ENCODE measurements around the gene SLITRK3. TPM values are rescaled to one million over a fixed set of nuclear protein-coding genes. Genes with fewer than 3 reads are reported as not detected.

Gene SLITRK3
- total RNA-seq, 1 donor from 2014 or later, result 0.79 TPM

GRCh38 chr3:165211721-165212120, 15.5 kb upstream of the SLITRK3 start:
- no peak overlapping the region for H3K27ac Mint-ChIP-seq
- no peaks in the 10 kb centered on the region for H4K20me1 ChIP-seq (ENCODE audit: low read depth)
- H3K4me3 ChIP-seq, result no peak overlapping the region
- H3K4me3 Mint-ChIP-seq, result no peak overlapping the region
- no peaks in the 10 kb centered on the region for H3K4me1 ChIP-seq
- H3K79me2 ChIP-seq (ENCODE audit: low read depth), result no peaks in the 10 kb centered on the region
- no peaks in the 10 kb centered on the region for H3K36me3 ChIP-seq
- H2AFZ ChIP-seq (replicated peaks), result no peak overlapping the region
- H3F3A ChIP-seq (ENCODE audit: low read depth), result no peaks in the 10 kb centered on the region
- no peaks in the 10 kb centered on the region for H3K9me3 ChIP-seq (ENCODE audit: low read depth)
- H3K36me3 Mint-ChIP-seq, result no peaks in the 10 kb centered on the region
- H3K27me3 ChIP-seq, result peaks cover 18% of the 10 kb centered on the region
- H3K27ac ChIP-seq, result no peak overlapping the region
- TF ChIP-seq, protein P1, sequence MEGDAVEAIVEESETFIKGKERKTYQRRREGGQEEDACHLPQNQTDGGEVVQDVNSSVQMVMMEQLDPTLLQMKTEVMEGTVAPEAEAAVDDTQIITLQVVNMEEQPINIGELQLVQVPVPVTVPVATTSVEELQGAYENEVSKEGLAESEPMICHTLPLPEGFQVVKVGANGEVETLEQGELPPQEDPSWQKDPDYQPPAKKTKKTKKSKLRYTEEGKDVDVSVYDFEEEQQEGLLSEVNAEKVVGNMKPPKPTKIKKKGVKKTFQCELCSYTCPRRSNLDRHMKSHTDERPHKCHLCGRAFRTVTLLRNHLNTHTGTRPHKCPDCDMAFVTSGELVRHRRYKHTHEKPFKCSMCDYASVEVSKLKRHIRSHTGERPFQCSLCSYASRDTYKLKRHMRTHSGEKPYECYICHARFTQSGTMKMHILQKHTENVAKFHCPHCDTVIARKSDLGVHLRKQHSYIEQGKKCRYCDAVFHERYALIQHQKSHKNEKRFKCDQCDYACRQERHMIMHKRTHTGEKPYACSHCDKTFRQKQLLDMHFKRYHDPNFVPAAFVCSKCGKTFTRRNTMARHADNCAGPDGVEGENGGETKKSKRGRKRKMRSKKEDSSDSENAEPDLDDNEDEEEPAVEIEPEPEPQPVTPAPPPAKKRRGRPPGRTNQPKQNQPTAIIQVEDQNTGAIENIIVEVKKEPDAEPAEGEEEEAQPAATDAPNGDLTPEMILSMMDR (IDR thresholded peaks at IDR 0.05), result no peak
- TF ChIP-seq EZH2phosphoT487 (IDR thresholded peaks at IDR 0.05) (no peak), EZH2 (IDR thresholded peaks at IDR 0.05) (no peak)
- peak; percentile 3 for DNase-seq (ENCODE audit: low spot score)
- H3K9ac ChIP-seq, result no peak overlapping the region
- H3K4me2 ChIP-seq, result no peak overlapping the region
- no peaks in the 10 kb centered on the region for H3K9me3 Mint-ChIP-seq
- H3K4me1 Mint-ChIP-seq, result peaks cover 4% of the 10 kb centered on the region
- no peaks in the 10 kb centered on the region for H3K27me3 Mint-ChIP-seq (ENCODE audit: insufficient read depth, low read depth)

DNA sequence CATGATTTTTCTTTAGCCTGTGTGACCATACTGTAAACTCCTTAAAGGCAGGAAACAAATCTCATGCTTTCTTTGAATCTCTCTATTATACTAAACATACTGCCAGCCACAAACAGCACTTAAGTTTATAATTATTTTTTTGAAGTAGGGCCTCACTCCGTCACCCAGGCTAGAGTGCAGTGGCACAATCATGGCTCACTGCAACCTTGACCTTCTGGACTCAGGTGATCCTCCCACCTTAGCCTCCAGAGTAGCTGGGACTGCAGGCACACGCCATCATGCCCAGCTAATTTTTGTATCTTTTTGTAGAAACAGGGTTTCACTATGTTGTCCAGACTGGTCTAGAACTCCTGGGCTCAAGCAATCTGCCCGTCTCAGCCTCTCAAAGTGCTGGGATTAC, 14.5 kb upstream of the SLITRK3 start:
- Histone ChIP-seq H3K4me2 (no peak overlapping the region), H3K36me3 (no peaks in the 10 kb centered on the region), H4K20me1 (ENCODE audit: low read depth) (no peaks in the 10 kb centered on the region), H3K27me3 (peaks cover 18% of the 10 kb centered on the region), H3F3A (ENCODE audit: low read depth) (no peaks in the 10 kb centered on the region), H2AFZ (replicated peaks) (no peak overlapping the region), H3K9ac (no peak overlapping the region), H3K79me2 (ENCODE audit: low read depth) (no peaks in the 10 kb centered on the region), H3K27ac (no peak overlapping the region), H3K9me3 (ENCODE audit: low read depth) (no peaks in the 10 kb centered on the region), H3K4me1 (no peaks in the 10 kb centered on the region), H3K4me3 (no peak overlapping the region)
- Mint-ChIP-seq H3K27ac (no peak overlapping the region), H3K9me3 (no peaks in the 10 kb centered on the region), H3K4me1 (peaks cover 6% of the 10 kb centered on the region), H3K36me3 (no peaks in the 10 kb centered on the region), H3K4me3 (no peak overlapping the region), H3K27me3 (ENCODE audit: insufficient read depth, low read depth) (no peaks in the 10 kb centered on the region)
- TF ChIP-seq EZH2phosphoT487 (IDR thresholded peaks at IDR 0.05) (no peak), EZH2 (IDR thresholded peaks at IDR 0.05) (no peak)
- TF ChIP-seq, protein P1 (IDR thresholded peaks at IDR 0.05), result no peak
- no peak for DNase-seq (ENCODE audit: low spot score)

DNA sequence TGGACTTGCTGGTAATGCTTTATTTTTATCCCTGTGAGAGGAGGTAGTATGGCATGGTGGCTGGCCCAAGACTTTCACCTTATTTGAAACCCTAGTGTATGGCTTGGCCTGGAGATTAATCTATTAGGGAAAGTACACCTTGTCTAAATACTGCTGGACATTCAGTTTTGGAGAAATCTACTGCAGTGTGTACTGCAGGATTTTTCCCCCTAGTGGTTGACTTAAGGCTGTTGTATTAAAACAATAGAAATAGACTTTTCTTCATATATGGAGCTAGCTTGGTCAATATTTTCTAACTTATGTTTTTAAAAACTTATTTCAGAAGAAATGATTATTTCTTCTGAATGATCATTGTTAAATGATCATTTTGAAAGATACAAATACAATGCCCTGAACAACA, 13.9 kb upstream of the SLITRK3 start:
- Histone ChIP-seq H3K4me3 (no peak overlapping the region), H3K4me1 (no peaks in the 10 kb centered on the region), H3K4me2 (no peak overlapping the region), H2AFZ (replicated peaks) (no peak overlapping the region), H3F3A (ENCODE audit: low read depth) (no peaks in the 10 kb centered on the region), H3K9ac (no peak overlapping the region), H3K36me3 (no peaks in the 10 kb centered on the region), H3K27ac (no peak overlapping the region), H3K79me2 (ENCODE audit: low read depth) (no peaks in the 10 kb centered on the region), H3K27me3 (peaks cover 18% of the 10 kb centered on the region), H3K9me3 (ENCODE audit: low read depth) (no peaks in the 10 kb centered on the region), H4K20me1 (ENCODE audit: low read depth) (no peaks in the 10 kb centered on the region)
- DNase-seq (ENCODE audit: low spot score), result no peak
- Mint-ChIP-seq H3K27me3 (ENCODE audit: insufficient read depth, low read depth) (no peaks in the 10 kb centered on the region), H3K4me1 (peaks cover 6% of the 10 kb centered on the region), H3K27ac (no peak overlapping the region), H3K4me3 (no peak overlapping the region), H3K9me3 (no peaks in the 10 kb centered on the region), H3K36me3 (no peaks in the 10 kb centered on the region)
- TF ChIP-seq, protein P1 (IDR thresholded peaks at IDR 0.05), result peak; percentile 53
- no peak for TF ChIP-seq EZH2 (IDR thresholded peaks at IDR 0.05)

All from neural progenitor cell (in vitro differentiated cells).